Activated CD8-positive, alpha-beta T cell treated with anti-CD3 and anti-CD28 coated beads for 36 hours (primary cell): ENCODE data around the gene CORO2B. TPM values are rescaled to one million over a fixed set of nuclear protein-coding genes. Genes with fewer than 3 reads are reported as not detected.

ENCODE experiments used
- ATAC-seq: fragments of 200-7000 bp; cut with Tn5 transposase; one replicate; pipeline ENCODE4 v1.10.0; 2021; ENCODE audit warnings: mild to moderate bottlenecking, moderate library complexity
- CTCF ChIA-PET: fragments of 350-600 bp; sonication (Branson Sonifier 250); formaldehyde crosslinking; loops from one replicate; lab custom pipeline; 2021; ENCODE audit warnings: antibody characterized with exemption; lab: Charles Lee
- POLR2A ChIA-PET: fragments of 350-600 bp; sonication (Branson Sonifier 250); formaldehyde crosslinking; loops from one replicate; lab custom pipeline; 2021; ENCODE audit warnings: antibody characterized with exemption; lab: Charles Lee
- DNase-seq: peaks from one replicate; pipeline ENCODE4 v3.0.0-alpha.2; 2020
- H3K27ac Mint-ChIP-seq: one replicate; pipeline ENCODE4 v1.8.0; 2021; ENCODE audit warnings: mild to moderate bottlenecking, mixed read lengths
- H3K27me3 Mint-ChIP-seq: one replicate; pipeline ENCODE4 v1.8.0; 2021; ENCODE audit warnings: mixed read lengths
- H3K36me3 Mint-ChIP-seq: one replicate; pipeline ENCODE4 v1.8.0; 2021; ENCODE audit warnings: low read depth, mixed read lengths
- H3K4me1 Mint-ChIP-seq: one replicate; pipeline ENCODE4 v1.8.0; 2021; ENCODE audit warnings: low read depth, mixed read lengths
- H3K4me3 Mint-ChIP-seq: one replicate; pipeline ENCODE4 v1.8.0; 2021; ENCODE audit warnings: mild to moderate bottlenecking, moderate library complexity, mixed read lengths
- H3K9me3 Mint-ChIP-seq: one replicate; pipeline ENCODE4 v1.8.0; 2021; ENCODE audit warnings: mixed read lengths
- intact Hi-C: fragments of 100-400 bp; cut with micrococcal nuclease; formaldehyde crosslinking; loops from one replicate; pipeline ENCODE4 v1.10.0; 2022
- total RNA-seq, 2 experiments: library from RNA; stranded (reverse); gene quantifications; one replicate each; pipeline ENCODE4 v1.2.3, GENCODE V29; 2021
- TF ChIP-seq, protein P1 (sequence below): fragments of 200-600 bp; IDR thresholded peaks from one replicate; pipeline ENCODE4 v1.8.0; 2022; ENCODE audit warnings: antibody characterized with exemption, mild to moderate bottlenecking

Gene CORO2B
- total RNA-seq, 2 experiments from 2014 or later = not detected

DNA sequence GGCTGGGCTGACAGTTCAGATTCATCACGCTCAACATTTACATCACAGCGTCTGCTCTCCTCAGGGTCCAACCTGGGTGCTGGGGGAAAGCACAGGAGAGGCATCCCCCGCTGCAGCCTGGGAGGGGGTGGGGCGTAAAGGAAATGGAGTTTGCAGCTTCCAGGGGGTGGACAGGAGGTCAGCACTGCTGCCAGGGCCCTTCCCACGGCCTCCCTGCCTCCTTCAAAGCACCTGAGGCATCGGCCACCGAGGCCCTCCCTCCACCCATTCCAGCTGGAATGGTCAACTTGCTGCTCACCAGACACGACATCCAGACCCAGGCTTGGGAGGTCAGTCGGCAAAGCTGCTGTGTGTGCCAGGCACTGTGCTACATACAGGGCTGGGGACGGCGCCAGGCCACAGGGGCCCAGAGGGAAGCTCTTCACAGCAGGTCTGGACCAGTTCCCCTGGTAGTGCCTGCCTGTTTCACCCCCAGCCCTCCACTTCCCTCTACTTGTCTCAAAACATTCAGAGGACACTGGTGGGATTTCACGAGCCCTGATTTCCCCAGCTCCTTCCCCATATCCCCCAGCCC lies 121.2 kb downstream of the CORO2B start:
- TF ChIP-seq, protein P1, sequence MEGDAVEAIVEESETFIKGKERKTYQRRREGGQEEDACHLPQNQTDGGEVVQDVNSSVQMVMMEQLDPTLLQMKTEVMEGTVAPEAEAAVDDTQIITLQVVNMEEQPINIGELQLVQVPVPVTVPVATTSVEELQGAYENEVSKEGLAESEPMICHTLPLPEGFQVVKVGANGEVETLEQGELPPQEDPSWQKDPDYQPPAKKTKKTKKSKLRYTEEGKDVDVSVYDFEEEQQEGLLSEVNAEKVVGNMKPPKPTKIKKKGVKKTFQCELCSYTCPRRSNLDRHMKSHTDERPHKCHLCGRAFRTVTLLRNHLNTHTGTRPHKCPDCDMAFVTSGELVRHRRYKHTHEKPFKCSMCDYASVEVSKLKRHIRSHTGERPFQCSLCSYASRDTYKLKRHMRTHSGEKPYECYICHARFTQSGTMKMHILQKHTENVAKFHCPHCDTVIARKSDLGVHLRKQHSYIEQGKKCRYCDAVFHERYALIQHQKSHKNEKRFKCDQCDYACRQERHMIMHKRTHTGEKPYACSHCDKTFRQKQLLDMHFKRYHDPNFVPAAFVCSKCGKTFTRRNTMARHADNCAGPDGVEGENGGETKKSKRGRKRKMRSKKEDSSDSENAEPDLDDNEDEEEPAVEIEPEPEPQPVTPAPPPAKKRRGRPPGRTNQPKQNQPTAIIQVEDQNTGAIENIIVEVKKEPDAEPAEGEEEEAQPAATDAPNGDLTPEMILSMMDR = no peak
- intact Hi-C loops = no loop called here
- CTCF ChIA-PET = interaction anchor here (1.2 kb wide), 1 partner anchor 150 kb away, joined by 5 read pairs; no protein-coding TSS in a partner anchor
- POLR2A ChIA-PET = no interaction called here
- no peaks in the 10 kb centered on the region for H3K36me3 Mint-ChIP-seq
- H3K9me3 Mint-ChIP-seq = no peaks in the 10 kb centered on the region
- no peaks in the 10 kb centered on the region for H3K4me1 Mint-ChIP-seq
- DNase-seq = no peak
- H3K4me3 Mint-ChIP-seq = no peak overlapping the region
- ATAC-seq = no peak
- H3K27ac Mint-ChIP-seq = no peak overlapping the region
- H3K27me3 Mint-ChIP-seq = peaks cover 6% of the 10 kb centered on the region

DNA sequence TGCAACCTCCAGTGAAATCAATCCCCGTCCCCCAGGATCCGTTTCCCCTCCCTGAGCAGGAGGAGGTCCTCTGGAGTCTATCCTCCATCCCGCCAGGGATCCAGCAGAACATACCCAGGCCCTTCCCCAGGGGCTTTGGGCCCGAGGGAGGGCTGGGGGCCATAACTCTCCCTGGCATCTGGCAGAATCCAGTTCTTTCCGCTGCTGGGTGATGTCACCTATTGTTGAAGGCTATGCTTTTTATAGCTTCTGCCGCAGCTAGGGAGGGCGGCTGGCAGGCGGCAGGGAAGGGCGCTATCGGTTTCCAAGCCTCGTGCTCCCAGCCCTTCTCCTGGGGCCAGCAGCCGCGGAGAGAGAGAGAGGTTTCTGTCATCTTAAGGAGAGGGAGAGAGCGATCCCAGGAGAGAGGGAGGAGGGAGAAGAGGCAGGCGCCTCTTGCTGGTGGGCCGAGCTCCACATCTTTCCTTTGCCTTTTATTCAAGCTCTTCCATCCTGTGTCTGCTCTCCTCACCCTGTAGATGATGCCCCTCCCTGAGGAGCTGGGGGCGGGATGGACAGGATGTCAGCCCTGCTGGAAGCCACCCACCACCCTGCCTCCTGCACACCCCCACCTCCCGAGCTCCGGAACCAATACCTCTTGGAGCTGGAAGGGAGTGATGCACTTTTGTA lies 121.8 kb downstream of the CORO2B start:
- Mint-ChIP-seq H3K9me3 (no peaks in the 10 kb centered on the region), H3K4me3 (no peak overlapping the region), H3K27me3 (peaks cover 7% of the 10 kb centered on the region), H3K27ac (no peak overlapping the region), H3K36me3 (no peaks in the 10 kb centered on the region), H3K4me1 (no peaks in the 10 kb centered on the region)
- ATAC-seq (no peak), DNase-seq (no peak)
- intact Hi-C loops = no loop called here
- CTCF ChIA-PET = interaction anchor here (1.1 to 1.2 kb wide), 2 partner anchors 27 to 151 kb away, joined by 4 to 5 read pairs; no protein-coding TSS in a partner anchor
- TF ChIP-seq, protein P1 = no peak
- POLR2A ChIA-PET = no interaction called here

DNA sequence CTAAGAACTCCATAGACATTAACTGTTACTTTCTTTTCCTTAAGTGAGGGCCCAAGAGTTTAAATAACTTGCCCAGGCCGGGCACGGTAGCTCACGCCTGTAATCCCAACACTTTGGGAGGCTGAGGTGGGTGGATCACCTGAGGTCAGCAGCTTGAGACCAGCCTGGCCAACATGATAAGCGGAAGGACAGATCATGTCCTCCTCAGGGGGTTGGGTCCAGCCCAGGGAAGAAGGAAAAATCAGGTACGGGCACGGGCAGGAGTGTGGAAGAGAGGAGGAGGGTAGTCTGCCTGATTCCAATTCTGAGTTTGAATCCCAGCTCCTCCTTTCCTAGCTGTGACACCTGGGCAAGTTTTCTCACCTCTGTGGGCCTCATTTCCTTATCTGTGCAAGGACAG lies 123.1 kb downstream of the CORO2B start:
- Mint-ChIP-seq H3K9me3 (no peaks in the 10 kb centered on the region), H3K27ac (no peak overlapping the region), H3K4me3 (no peak overlapping the region), H3K4me1 (no peaks in the 10 kb centered on the region), H3K27me3 (peaks cover 7% of the 10 kb centered on the region), H3K36me3 (no peaks in the 10 kb centered on the region)
- ChIA-PET POLR2A (no interaction called here), CTCF (interaction anchor here (1.3 kb wide), 1 partner anchor 152 kb away, joined by 3 read pairs; no protein-coding TSS in a partner anchor)
- intact Hi-C loops = no loop called here
- ATAC-seq = no peak
- no peak for DNase-seq
- TF ChIP-seq, protein P1 = no peak

DNA sequence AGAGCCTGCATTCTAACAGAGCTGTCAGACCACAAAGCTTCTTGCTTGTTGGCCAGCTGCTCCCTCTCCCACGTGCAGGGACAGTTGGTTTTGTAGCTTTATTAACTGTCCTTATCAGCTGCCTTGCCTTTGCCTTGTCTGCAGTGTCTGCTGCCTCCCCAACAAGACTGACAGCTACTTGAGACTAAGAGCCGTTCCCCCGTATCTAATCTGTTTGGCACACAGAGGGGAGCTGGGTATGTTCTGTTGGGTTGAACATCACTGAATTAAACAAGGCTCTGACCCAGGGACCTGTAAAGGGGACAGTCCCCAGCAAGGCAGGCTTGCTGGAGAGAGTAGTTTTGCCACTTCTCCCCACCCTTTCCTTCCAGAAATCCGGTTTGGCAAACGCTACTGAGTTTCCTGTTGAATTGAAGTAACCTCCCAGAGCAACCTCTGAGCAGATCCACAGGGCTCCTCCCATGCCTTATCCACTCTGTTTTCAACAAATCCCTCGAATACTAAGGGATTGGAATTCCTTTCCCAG lies 125.8 kb downstream of the CORO2B start:
- H3K4me1 Mint-ChIP-seq = no peaks in the 10 kb centered on the region
- H3K36me3 Mint-ChIP-seq = no peaks in the 10 kb centered on the region
- TF ChIP-seq, protein P1 = no peak
- POLR2A ChIA-PET = no interaction called here
- intact Hi-C loops = no loop called here
- CTCF ChIA-PET = no interaction called here
- no peak overlapping the region for H3K27ac Mint-ChIP-seq
- ATAC-seq (no peak), DNase-seq (no peak)
- no peaks in the 10 kb centered on the region for H3K9me3 Mint-ChIP-seq
- H3K27me3 Mint-ChIP-seq = peaks cover 7% of the 10 kb centered on the region
- H3K4me3 Mint-ChIP-seq = no peak overlapping the region

DNA sequence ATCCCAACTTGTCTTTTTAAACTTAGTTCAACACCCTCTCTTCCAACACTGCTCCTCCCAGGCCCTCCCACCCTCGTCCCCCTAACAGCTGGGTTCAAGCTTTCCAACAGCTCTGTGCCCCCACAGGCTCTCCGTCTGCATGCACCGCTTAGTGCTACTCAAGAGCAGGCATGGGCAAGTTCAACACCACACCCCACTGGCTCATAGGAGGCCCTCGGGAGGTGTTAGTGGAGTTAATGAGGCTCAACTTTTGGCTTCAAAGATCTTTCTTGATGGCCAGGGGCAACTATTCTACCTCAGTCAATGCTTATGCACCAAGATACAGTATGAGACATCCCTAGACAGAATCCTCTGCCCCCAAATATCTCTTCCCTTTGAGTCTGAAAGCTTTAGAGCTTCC lies 127.5 kb downstream of the CORO2B start:
- Mint-ChIP-seq H3K27me3 (peaks cover 4% of the 10 kb centered on the region), H3K9me3 (no peaks in the 10 kb centered on the region)
- TF ChIP-seq, protein P1 = no peak

More for the DNA sequence above, 127.5 kb downstream of the CORO2B start:
- ChIA-PET CTCF (no interaction called here), POLR2A (no interaction called here)
- Mint-ChIP-seq H3K36me3 (no peaks in the 10 kb centered on the region), H3K27ac (no peak overlapping the region), H3K4me1 (no peaks in the 10 kb centered on the region), H3K4me3 (no peak overlapping the region)
- intact Hi-C loops = no loop called here
- DNase-seq = no peak
- no peak for ATAC-seq
